Activated T-cell treated with anti-CD3 and anti-CD28 coated beads for 1 hour (primary cell): ENCODE data around the gene NXPH4.

Experiments used
- DNase-seq: peaks from one replicate; pipeline ENCODE4 v3.0.0-alpha.2; 2020; ENCODE audit warnings: low read depth

The NXPH4 gene

GRCh38 chr12:57219205-57219992 is 2.8 kb downstream of the NXPH4 start:
- DNase-seq, result no peak

GRCh38 chr12:57219993-57220754 is 3.6 kb downstream of the NXPH4 start:
- DNase-seq, result no peak

GRCh38 chr12:57220770-57221168 is 4.2 kb downstream of the NXPH4 start:
- no peak for DNase-seq

GRCh38 chr12:57221169-57221917 is 4.7 kb downstream of the NXPH4 start:
- DNase-seq, result no peak

GRCh38 chr12:57222286-57223190 is 5.9 kb downstream of the NXPH4 start:
- DNase-seq, result no peak

GRCh38 chr12:57223191-57224165 is 6.9 kb downstream of the NXPH4 start:
- DNase-seq, result no peak

- DNase-seq, result no peak
Observed at GRCh38 chr12:57224278-57224972, 7.8 kb downstream of the NXPH4 start.

- DNase-seq, result peak; percentile 66
Observed at GRCh38 chr12:57224973-57225679, 8.5 kb downstream of the NXPH4 start.

- no peak for DNase-seq
Observed at GRCh38 chr12:57225680-57226210, 9.2 kb downstream of the NXPH4 start.

GRCh38 chr12:57226588-57227314 is 10.2 kb downstream of the NXPH4 start:
- no peak for DNase-seq

GRCh38 chr12:57227315-57228115 is 10.9 kb downstream of the NXPH4 start:
- no peak for DNase-seq

GRCh38 chr12:57229046-57229633 is 12.5 kb downstream of the NXPH4 start:
- no peak for DNase-seq

GRCh38 chr12:57229634-57230380 is 13.2 kb downstream of the NXPH4 start, which contains the start of gene SHMT2:
Gene SHMT2, plus strand, starts transcription at chr12:57229711. Its CDS starts 68 bp downstream, at chr12:57229779.
- peak; percentile 88 for DNase-seq

- DNase-seq, result no peak
Observed at GRCh38 chr12:57230381-57231155, 14.0 kb downstream of the NXPH4 start.
